CD4-positive, alpha-beta memory T cell (primary cell): ENCODE measurements around the gene GRID1. TPM values are rescaled to one million over a fixed set of nuclear protein-coding genes. Genes with fewer than 3 reads are reported as not detected.
"Not testable (repeated sequence)": the region's sequence is repeated elsewhere in the genome, so short reads cannot be mapped to it uniquely, and the experiment has no call there.

Source experiments
- CTCF ChIA-PET: fragments of 350-600 bp; sonication (Branson Sonifier 250); formaldehyde crosslinking; loops from one replicate; lab custom pipeline; 2021; ENCODE audit warnings: inconsistent platforms; ENCODE audit not compliant: partially characterized antibody; lab: Charles Lee
- POLR2A ChIA-PET: fragments of 350-600 bp; sonication (Branson Sonifier 250); formaldehyde crosslinking; loops from one replicate; lab custom pipeline; 2021; ENCODE audit not compliant: partially characterized antibody; lab: Charles Lee
- DNase-seq, 5 donors: peaks; one replicate each; pipeline versions ENCODE4 v3.0.0 to v3.0.0-alpha.2; 2020 to 2022; ENCODE audit warnings: mixed read lengths in 1 of 5
- H3K27ac ChIP-seq: one replicate; pipeline ENCODE4 v1.7.0; 2013; ENCODE audit warnings: low read depth, low read length
- H3K27me3 ChIP-seq: 2 replicates; pipeline ENCODE4 v1.7.0; 2013; ENCODE audit warnings: mild to moderate bottlenecking, low read length, moderate library complexity; ENCODE audit not compliant: insufficient read depth
- H3K36me3 ChIP-seq: 2 replicates; pipeline ENCODE4 v1.7.0; 2013; ENCODE audit warnings: mild to moderate bottlenecking, low read length, moderate library complexity; ENCODE audit not compliant: insufficient read depth
- H3K4me1 ChIP-seq: 2 replicates; pipeline ENCODE4 v1.7.0; 2013; ENCODE audit warnings: mild to moderate bottlenecking, low read length, moderate library complexity; ENCODE audit not compliant: insufficient read depth
- H3K4me3 ChIP-seq, 2 donors: one replicate each; pipeline ENCODE4 v1.7.0; 2013; ENCODE audit warnings: low read length in 2 of 2, mild to moderate bottlenecking in 1 of 2
- H3K9me3 ChIP-seq, 2 donors: one replicate each; pipeline ENCODE4 v1.7.0; 2013; ENCODE audit warnings: low read length in 2 of 2, control low read depth in 1 of 2; ENCODE audit not compliant: control insufficient read depth in 1 of 2
- H3K27ac Mint-ChIP-seq, 7 donors: one replicate each; pipeline ENCODE4 v1.8.0; 2020 to 2021; ENCODE audit warnings: mixed read lengths in 7 of 7, mild to moderate bottlenecking in 6 of 7, inconsistent platforms in 3 of 7, moderate library complexity in 3 of 7
- H3K27me3 Mint-ChIP-seq, 2 donors: one replicate each; pipeline ENCODE4 v1.8.0; 2020 to 2021; ENCODE audit warnings: mixed read lengths in 2 of 2
- H3K36me3 Mint-ChIP-seq, 2 donors: one replicate each; pipeline ENCODE4 v1.8.0; 2020 to 2021; ENCODE audit warnings: mixed read lengths in 2 of 2, inconsistent platforms in 1 of 2, mild to moderate bottlenecking in 1 of 2
- H3K4me1 Mint-ChIP-seq, 4 donors: one replicate each; pipeline ENCODE4 v1.8.0; 2020 to 2021; ENCODE audit warnings: mixed read lengths in 4 of 4, mild to moderate bottlenecking in 1 of 4
- H3K4me3 Mint-ChIP-seq, 8 donors: one replicate each; pipeline ENCODE4 v1.8.0; 2020 to 2021; ENCODE audit warnings: mixed read lengths in 8 of 8, mild to moderate bottlenecking in 7 of 8, moderate library complexity in 6 of 8, inconsistent platforms in 3 of 8
- H3K9me3 Mint-ChIP-seq, 8 donors: one replicate each; pipeline ENCODE4 v1.8.0; 2020 to 2021; ENCODE audit warnings: mixed read lengths in 8 of 8, mild to moderate bottlenecking in 5 of 8, inconsistent platforms in 3 of 8, moderate library complexity in 1 of 8
- intact Hi-C: fragments of 100-400 bp; cut with micrococcal nuclease; formaldehyde crosslinking; loops from one replicate; pipeline ENCODE4 v1.15.1; 2023
- polyA plus RNA-seq, 2 donors: library from polyadenylated mRNA; unstranded; fragments of 300-500 nt; fragmentation: Illumina TruSeq; gene quantifications; one replicate each; pipeline ENCODE4 v1.2.3, GENCODE V29; 2021
- total RNA-seq, 2 experiments: library from RNA; stranded (reverse); gene quantifications; one replicate each; pipeline ENCODE4 v1.2.3, GENCODE V29; 2021

GRID1 gene
- total and polyA plus RNA-seq, 4 experiments from 2014 or later, result not detected

DNA sequence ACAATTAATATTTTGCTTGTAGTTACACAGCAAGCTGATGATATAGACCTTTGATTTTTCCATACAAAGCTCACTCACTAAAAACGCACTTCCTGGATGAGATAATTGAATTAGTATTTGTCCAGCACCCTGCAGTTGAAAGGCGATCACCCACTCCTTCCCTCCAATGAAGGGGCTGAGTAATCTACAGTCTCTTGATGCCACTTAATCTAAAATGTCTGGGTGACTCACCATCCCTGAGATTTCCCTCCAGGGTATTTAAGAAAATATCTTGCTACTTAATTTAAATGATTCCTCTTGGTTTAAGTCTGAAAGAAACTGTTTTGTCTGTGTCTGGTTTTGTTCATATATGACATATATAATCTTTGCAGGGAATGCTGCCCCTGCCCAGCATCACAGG is 515.3 kb downstream of the GRID1 start:
- no peaks in the 10 kb centered on the region for H3K27me3 ChIP-seq
- no peaks in the 10 kb centered on the region for H3K4me1 ChIP-seq
- no peaks in the 10 kb centered on the region for H3K4me1 Mint-ChIP-seq
- peaks cover 0 to 1% of the 10 kb centered on the region in 2 donors for H3K27me3 Mint-ChIP-seq
- no peaks in the 10 kb centered on the region for H3K36me3 ChIP-seq
- H3K9me3 ChIP-seq, result no peaks in the 10 kb centered on the region
- ChIA-PET POLR2A (no interaction called here), CTCF (no interaction called here)
- no peak overlapping the region for H3K27ac ChIP-seq
- no peaks in the 10 kb centered on the region for H3K9me3 Mint-ChIP-seq
- H3K4me3 ChIP-seq, result no peak overlapping the region
- H3K27ac Mint-ChIP-seq, result no peak overlapping the region
- no peak overlapping the region for H3K4me3 Mint-ChIP-seq
- H3K36me3 Mint-ChIP-seq, result no peaks in the 10 kb centered on the region
- DNase-seq, result no peak
- intact Hi-C loops, result no loop called here

DNA sequence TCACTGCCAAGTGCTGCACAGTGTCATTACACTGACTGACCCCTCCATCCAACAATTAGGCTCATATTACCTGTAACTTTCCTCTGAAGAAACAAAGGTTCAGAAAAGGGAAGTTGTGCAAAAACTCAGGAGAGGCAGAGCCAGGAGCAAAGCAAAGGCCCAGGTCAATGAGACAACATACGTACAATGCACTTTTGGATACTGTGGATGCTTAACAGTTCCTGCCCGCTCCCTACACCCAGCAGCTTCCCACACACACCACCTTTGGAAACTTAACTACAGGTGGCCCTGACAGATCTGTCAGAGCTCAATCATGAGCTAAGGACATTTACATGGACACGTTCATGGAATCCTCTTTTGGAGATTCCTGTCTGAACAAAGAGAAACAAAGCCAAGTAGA is 515.9 kb downstream of the GRID1 start:
- Mint-ChIP-seq H3K4me3 (no peak overlapping the region), H3K4me1 (no peaks in the 10 kb centered on the region), H3K27me3 (peaks cover 0 to 1% of the 10 kb centered on the region in 2 donors), H3K36me3 (no peaks in the 10 kb centered on the region), H3K9me3 (no peaks in the 10 kb centered on the region), H3K27ac (no peak overlapping the region)
- no peaks in the 10 kb centered on the region for H3K27me3 ChIP-seq
- H3K27ac ChIP-seq, result no peak overlapping the region
- no peaks in the 10 kb centered on the region for H3K9me3 ChIP-seq
- POLR2A ChIA-PET, result no interaction called here
- DNase-seq, result no peak
- intact Hi-C loops, result no loop called here
- H3K36me3 ChIP-seq, result no peaks in the 10 kb centered on the region
- no peaks in the 10 kb centered on the region for H3K4me1 ChIP-seq
- H3K4me3 ChIP-seq, result no peak overlapping the region
- CTCF ChIA-PET, result no interaction called here

DNA sequence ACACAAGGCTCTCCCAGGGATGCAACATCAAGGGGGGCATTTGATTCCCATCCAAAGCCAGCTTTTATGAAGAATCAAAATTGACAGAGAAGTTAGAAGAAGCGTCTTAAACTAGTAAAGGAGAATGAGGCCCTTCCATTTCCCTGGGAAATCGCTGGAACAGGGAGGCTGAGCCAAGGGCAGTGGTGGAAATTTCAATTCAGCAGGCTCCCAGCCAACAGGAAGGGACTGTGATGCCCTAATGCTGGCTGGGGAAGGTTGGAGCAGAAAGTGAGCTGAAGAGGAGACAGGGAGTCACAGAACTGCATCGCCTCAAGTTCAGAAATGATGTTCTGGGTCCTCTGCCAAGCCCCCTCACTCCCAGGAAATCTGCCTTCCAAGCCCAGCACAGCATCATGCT is 517.3 kb downstream of the GRID1 start:
- Mint-ChIP-seq H3K4me3 (no peak overlapping the region), H3K27ac (no peak overlapping the region), H3K36me3 (no peaks in the 10 kb centered on the region), H3K4me1 (no peaks in the 10 kb centered on the region), H3K9me3 (no peaks in the 10 kb centered on the region), H3K27me3 (peaks cover 0 to 1% of the 10 kb centered on the region in 2 donors)
- H3K4me3 ChIP-seq, result no peak overlapping the region
- H3K27me3 ChIP-seq, result no peaks in the 10 kb centered on the region
- no peaks in the 10 kb centered on the region for H3K36me3 ChIP-seq
- CTCF ChIA-PET, result no interaction called here
- no peaks in the 10 kb centered on the region for H3K9me3 ChIP-seq
- DNase-seq, result no peak
- H3K27ac ChIP-seq, result no peak overlapping the region
- intact Hi-C loops, result no loop called here
- POLR2A ChIA-PET, result no interaction called here
- H3K4me1 ChIP-seq, result no peaks in the 10 kb centered on the region

DNA sequence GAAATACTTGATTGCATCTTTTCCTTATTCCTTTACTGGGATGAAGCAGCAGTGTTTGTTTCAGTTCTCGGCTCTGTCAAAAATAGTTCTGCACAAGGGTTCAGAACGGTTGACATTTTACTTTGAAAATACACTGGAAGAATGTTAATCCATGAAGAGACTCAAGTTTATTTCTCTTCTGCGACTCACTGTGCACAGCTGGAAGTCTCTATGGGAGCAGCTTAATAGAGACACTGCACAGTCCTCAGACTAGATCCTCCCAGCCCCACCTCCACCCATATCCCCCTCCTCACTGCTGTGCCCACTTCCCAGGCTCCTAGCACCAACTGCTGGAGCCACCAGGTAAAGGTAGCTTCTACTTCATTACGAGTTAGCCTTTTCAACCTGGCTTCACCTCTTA is 517.8 kb downstream of the GRID1 start:
- no peaks in the 10 kb centered on the region for H3K4me1 Mint-ChIP-seq
- no peaks in the 10 kb centered on the region for H3K27me3 Mint-ChIP-seq
- ChIA-PET CTCF (no interaction called here), POLR2A (no interaction called here)
- DNase-seq, result no peak
- intact Hi-C loops, result no loop called here
- no peak overlapping the region for H3K4me3 ChIP-seq
- no peaks in the 10 kb centered on the region for H3K36me3 Mint-ChIP-seq
- no peak overlapping the region for H3K4me3 Mint-ChIP-seq
- no peak overlapping the region for H3K27ac Mint-ChIP-seq
- no peaks in the 10 kb centered on the region for H3K9me3 Mint-ChIP-seq
- no peaks in the 10 kb centered on the region for H3K9me3 ChIP-seq
- H3K36me3 ChIP-seq, result no peaks in the 10 kb centered on the region
- H3K27ac ChIP-seq, result no peak overlapping the region
- H3K27me3 ChIP-seq, result no peaks in the 10 kb centered on the region
- no peaks in the 10 kb centered on the region for H3K4me1 ChIP-seq

DNA sequence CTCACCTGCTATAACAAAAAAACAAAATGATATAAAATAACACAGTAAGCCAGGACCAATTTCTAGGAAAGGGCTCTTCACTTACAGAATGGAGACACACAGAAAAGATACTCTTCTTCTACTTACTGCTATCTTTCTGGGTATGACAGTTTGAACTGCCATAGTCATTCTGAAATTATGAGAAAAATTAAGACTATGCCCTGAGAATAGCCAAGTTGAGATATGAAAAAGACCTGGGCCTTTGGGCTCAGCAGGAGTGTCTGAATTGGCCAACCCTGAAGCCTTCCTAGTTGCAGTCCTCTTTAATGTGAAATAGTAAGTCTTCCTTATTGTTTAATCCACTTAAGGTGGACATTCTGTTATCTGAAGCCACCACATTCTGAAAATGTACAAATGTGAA is 519.5 kb downstream of the GRID1 start:
- no peak for DNase-seq

DNA sequence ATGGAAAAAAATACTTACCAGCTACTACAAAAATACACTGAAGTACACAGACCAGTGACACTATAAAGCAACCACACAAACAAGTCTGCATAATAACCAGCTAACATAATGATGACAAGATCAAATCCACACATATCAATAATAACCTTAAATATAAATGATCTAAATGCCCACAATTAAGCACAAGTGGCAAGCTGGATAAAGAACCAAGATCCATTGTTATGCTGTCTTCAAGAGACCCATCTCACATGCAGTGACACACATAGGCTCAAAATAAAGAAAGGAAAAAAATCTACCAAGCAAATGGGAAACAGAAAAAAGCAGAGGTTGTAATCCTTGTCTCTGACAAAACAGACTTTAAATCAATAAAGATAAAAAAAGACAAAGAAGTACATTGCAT is 527.9 kb downstream of the GRID1 start:
- H3K9me3 ChIP-seq, H3K36me3 ChIP-seq, CTCF ChIA-PET, H3K27me3 ChIP-seq, H3K27ac Mint-ChIP-seq, H3K4me3 ChIP-seq, H3K4me1 ChIP-seq, H3K4me3 Mint-ChIP-seq, intact Hi-C loops, H3K27me3 Mint-ChIP-seq, H3K36me3 Mint-ChIP-seq, POLR2A ChIA-PET, H3K27ac ChIP-seq, DNase-seq, H3K4me1 Mint-ChIP-seq: not testable (repeated sequence)
- peaks cover 5 to 56% (median 39%) of the 10 kb centered on the region in 8 donors for H3K9me3 Mint-ChIP-seq

More for the DNA sequence above, 519.5 kb downstream of the GRID1 start:
- Histone ChIP-seq H3K27ac (no peak overlapping the region), H3K9me3 (no peaks in the 10 kb centered on the region), H3K36me3 (no peaks in the 10 kb centered on the region), H3K27me3 (no peaks in the 10 kb centered on the region), H3K4me3 (no peak overlapping the region), H3K4me1 (no peaks in the 10 kb centered on the region)
- H3K4me3 Mint-ChIP-seq, result no peak overlapping the region
- no peaks in the 10 kb centered on the region for H3K4me1 Mint-ChIP-seq
- ChIA-PET POLR2A (no interaction called here), CTCF (no interaction called here)
- no peaks in the 10 kb centered on the region for H3K27me3 Mint-ChIP-seq
- H3K9me3 Mint-ChIP-seq, result no peaks in the 10 kb centered on the region
- intact Hi-C loops, result no loop called here
- H3K36me3 Mint-ChIP-seq, result no peaks in the 10 kb centered on the region
- no peak overlapping the region for H3K27ac Mint-ChIP-seq

DNA sequence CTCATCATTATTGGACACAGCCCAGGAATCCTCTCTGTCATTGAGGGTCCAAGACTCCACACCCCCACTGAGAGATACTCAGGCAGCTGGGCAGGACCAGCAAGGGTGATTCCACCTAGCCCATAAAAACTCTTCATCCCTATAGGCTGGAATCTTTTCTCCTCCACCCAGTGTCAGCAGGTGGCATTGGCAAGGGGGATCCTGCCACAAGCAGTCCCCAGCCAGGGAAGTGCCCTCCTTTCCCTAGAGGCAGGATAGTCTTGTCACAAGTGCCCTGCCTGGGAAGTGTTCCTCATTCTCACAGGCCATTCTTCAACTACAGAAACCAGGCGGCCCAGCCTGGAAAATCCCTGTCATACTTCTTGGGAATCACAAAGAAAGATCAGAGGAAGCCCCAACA is 533.6 kb downstream of the GRID1 start:
- DNase-seq, result no peak
- Histone ChIP-seq H3K4me1 (no peaks in the 10 kb centered on the region), H3K4me3 (no peak overlapping the region), H3K9me3 (no peaks in the 10 kb centered on the region), H3K36me3 (no peaks in the 10 kb centered on the region), H3K27me3 (no peaks in the 10 kb centered on the region), H3K27ac (no peak overlapping the region)
- H3K36me3 Mint-ChIP-seq, result no peaks in the 10 kb centered on the region
- H3K4me3 Mint-ChIP-seq, result no peak overlapping the region
- CTCF ChIA-PET, result no interaction called here
- POLR2A ChIA-PET, result no interaction called here
- peaks cover 3 to 6% of the 10 kb centered on the region in 2 donors for H3K27me3 Mint-ChIP-seq
- H3K27ac Mint-ChIP-seq, result no peak overlapping the region
- peaks cover 3 to 31% (median 20%) of the 10 kb centered on the region in 8 donors for H3K9me3 Mint-ChIP-seq
- H3K4me1 Mint-ChIP-seq, result no peaks in the 10 kb centered on the region
- intact Hi-C loops, result no loop called here

DNA sequence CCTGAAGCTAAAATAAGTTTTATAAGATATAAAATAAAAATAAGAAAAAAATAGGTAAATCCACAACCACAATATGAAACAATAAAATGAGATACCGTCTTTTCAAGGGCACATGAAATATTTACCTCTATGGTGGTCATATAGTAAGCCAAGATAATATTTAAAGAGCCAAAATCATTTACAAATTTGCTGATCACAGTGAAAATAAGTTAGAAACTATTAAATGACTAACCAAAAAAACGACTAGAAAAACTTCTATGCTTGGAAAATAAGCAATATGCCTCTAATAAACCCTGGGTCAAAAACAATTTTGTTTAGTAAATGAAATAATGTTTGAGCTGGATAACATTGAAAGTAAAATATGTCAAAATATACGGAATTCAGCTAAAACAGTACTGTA is 535.2 kb downstream of the GRID1 start:
- ChIA-PET CTCF (no interaction called here), POLR2A (no interaction called here)
- H3K27me3 ChIP-seq, result no peaks in the 10 kb centered on the region
- no peaks in the 10 kb centered on the region for H3K9me3 ChIP-seq
- DNase-seq, result no peak
- Mint-ChIP-seq H3K9me3 (peaks cover 3 to 26% (median 10%) of the 10 kb centered on the region in 8 donors), H3K4me1 (no peaks in the 10 kb centered on the region), H3K36me3 (no peaks in the 10 kb centered on the region), H3K27ac (no peak overlapping the region), H3K4me3 (no peak overlapping the region), H3K27me3 (peaks cover 5 to 10% of the 10 kb centered on the region in 2 donors)
- H3K4me1 ChIP-seq, result no peaks in the 10 kb centered on the region
- no peak overlapping the region for H3K4me3 ChIP-seq
- H3K36me3 ChIP-seq, result no peaks in the 10 kb centered on the region
- intact Hi-C loops, result no loop called here
- no peak overlapping the region for H3K27ac ChIP-seq
